ENCODE results near the gene ADAM19. TPM values are rescaled to one million over a fixed set of nuclear protein-coding genes. Genes with fewer than 3 reads are reported as not detected.

Gene ADAM19
- total RNA-seq, 1 experiment from 2014 or later, result 48.7 TPM

GRCh38 chr5:157464519-157465171, 110.9 kb downstream of the ADAM19 start:
- Histone ChIP-seq H3K36me3 (no peaks in the 10 kb centered on the region), H3K9me3 (replicated peaks) (no peaks in the 10 kb centered on the region), H3K27ac (peak overlapping the region; percentile 53)

DNA sequence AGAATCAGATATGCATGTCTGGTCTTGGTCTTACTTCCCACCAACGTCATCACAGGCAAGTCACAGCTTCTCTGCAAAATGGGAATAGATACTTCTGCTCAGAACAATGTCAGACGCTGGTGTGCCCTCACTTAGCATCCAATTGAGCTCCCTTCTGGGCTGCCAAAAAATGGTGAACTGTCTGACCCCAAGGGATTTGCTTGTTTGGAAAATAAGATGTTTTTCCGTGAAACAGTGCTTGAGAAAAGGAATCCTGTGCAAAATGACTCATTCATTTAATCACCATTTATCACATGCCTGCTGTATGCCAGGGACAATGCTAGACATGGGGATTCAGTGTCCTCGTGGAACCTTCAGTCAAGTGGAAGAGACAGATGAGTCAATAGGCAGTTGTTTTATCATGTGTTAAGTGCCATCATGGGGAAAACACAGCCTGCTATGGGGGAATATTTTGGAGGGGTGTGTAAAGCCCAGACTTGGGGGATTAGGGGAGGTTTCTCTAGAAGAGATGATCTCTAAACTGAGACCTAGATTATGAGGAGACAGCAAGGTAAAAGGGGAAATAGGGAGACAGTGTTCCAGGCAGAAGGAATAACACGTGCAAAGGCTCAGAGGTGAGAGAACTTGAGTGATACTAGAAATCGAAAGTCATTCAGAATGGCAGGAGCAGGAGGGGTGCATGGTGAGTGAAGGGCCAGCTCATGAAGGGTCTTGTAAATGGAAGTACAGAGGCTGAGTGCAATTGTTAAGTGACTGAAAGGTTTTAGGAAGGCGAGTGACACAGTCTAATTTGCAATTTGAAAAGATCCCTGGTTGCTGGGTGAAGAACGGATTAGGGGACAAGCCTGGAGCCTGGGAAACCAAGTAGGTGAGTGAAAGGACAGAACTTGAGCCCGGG, 111.7 kb downstream of the ADAM19 start:
- Histone ChIP-seq H3K9me3 (replicated peaks) (no peaks in the 10 kb centered on the region), H3K4me1 (replicated peaks) (peaks cover 34% of the 10 kb centered on the region), H3K27ac (peak overlapping the region; percentile 53), H3K4me3 (no peak overlapping the region), H3K27me3 (replicated peaks) (peaks cover 8% of the 10 kb centered on the region), H3K36me3 (no peaks in the 10 kb centered on the region)
- peak in 1 of 2 experiments; percentile 80 for DNase-seq (ENCODE audit: low read depth in 1 of 2, low spot score in 2 of 2)

More at GRCh38 chr5:157464519-157465171, 110.9 kb downstream of the ADAM19 start:
- H3K4me1 ChIP-seq (replicated peaks), result peaks cover 34% of the 10 kb centered on the region
- peaks cover 8% of the 10 kb centered on the region for H3K27me3 ChIP-seq (replicated peaks)
- H3K4me3 ChIP-seq, result no peak overlapping the region
- DNase-seq (ENCODE audit: low read depth in 1 of 2, low spot score in 2 of 2), result peak; percentile 82

DNA sequence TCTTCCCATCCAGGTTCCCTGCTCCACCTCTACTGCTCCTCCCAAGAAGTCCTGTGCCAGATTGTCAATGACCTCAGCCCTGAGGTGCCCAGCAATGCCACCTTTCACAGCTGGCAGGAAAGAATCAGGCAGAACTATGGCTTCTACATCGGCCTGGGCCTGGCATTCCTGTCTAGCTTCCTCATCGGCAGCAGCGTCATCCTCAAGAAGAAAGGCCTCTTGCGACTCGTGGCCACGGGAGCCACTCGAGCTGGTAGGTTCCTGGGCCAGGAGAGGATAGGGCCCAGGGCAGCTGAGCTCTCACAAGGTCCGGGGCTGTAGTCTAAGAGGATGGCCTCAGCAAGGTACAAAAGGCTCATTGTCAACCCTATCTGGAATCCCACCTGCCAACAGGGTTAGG, 112.5 kb downstream of the ADAM19 start:
- no peak overlapping the region for H3K4me3 ChIP-seq
- DNase-seq (ENCODE audit: low read depth in 1 of 2, low spot score in 2 of 2), result no peak
- no peaks in the 10 kb centered on the region for H3K9me3 ChIP-seq (replicated peaks)
- H3K36me3 ChIP-seq, result no peaks in the 10 kb centered on the region
- H3K27ac ChIP-seq, result peak overlapping the region; percentile 4; the same call in 1 of the 2 replicates
- H3K4me1 ChIP-seq (replicated peaks), result peaks cover 34% of the 10 kb centered on the region
- H3K27me3 ChIP-seq (replicated peaks), result peaks cover 8% of the 10 kb centered on the region

GRCh38 chr5:157460921-157461792, 114.4 kb downstream of the ADAM19 start:
- Histone ChIP-seq H3K36me3 (no peaks in the 10 kb centered on the region), H3K27ac (no peak overlapping the region), H3K4me1 (replicated peaks) (peaks cover 34% of the 10 kb centered on the region), H3K27me3 (replicated peaks) (peaks cover 8% of the 10 kb centered on the region), H3K9me3 (replicated peaks) (no peaks in the 10 kb centered on the region), H3K4me3 (no peak overlapping the region)
- DNase-seq (ENCODE audit: low read depth in 1 of 2, low spot score in 2 of 2), result no peak

GRCh38 chr5:157459715-157460599, 115.6 kb downstream of the ADAM19 start, which contains the start of gene NIPAL4:
Gene NIPAL4 (plus strand): TSS chr5:157460213. CDS start chr5:157460321, 108 bp downstream.
- no peak within 1 kb of the TSS for H3K27ac ChIP-seq
- H3K36me3 ChIP-seq, result no peaks in the 10 kb centered on the region
- H3K4me3 ChIP-seq, result peak within 1 kb of the TSS; percentile 33
- DNase-seq (ENCODE audit: low read depth in 1 of 2, low spot score in 2 of 2), result no peak
- peaks cover 30% of the 10 kb centered on the region for H3K4me1 ChIP-seq (replicated peaks)
- H3K27me3 ChIP-seq (replicated peaks), result peaks cover 8% of the 10 kb centered on the region
- H3K9me3 ChIP-seq (replicated peaks), result no peaks in the 10 kb centered on the region

DNA sequence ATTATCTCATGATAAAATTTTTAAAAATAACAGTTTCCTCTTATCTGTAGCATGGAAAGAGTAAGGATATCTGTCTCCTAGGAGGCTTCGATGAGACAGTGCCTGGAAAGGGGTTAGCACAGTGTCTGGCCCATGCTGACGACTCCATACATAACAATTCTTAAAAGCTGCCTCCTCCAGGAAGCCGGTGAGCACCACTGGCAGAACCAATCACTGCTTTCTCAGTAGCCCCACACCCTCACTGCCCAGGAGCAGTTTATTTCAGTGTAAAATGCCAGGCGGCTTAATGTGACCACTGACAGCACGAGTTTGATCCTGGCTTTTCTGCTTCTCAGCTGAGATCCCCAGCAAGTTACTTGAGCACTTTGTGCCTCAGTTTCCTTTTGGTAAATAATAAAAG, 116.7 kb downstream of the ADAM19 start:
- Histone ChIP-seq H3K4me1 (replicated peaks) (peaks cover 18% of the 10 kb centered on the region), H3K36me3 (no peaks in the 10 kb centered on the region), H3K4me3 (no peak overlapping the region), H3K27me3 (replicated peaks) (peaks cover 8% of the 10 kb centered on the region), H3K9me3 (replicated peaks) (no peaks in the 10 kb centered on the region), H3K27ac (no peak overlapping the region)
- DNase-seq (ENCODE audit: low read depth in 1 of 2, low spot score in 2 of 2), result no peak

DNA sequence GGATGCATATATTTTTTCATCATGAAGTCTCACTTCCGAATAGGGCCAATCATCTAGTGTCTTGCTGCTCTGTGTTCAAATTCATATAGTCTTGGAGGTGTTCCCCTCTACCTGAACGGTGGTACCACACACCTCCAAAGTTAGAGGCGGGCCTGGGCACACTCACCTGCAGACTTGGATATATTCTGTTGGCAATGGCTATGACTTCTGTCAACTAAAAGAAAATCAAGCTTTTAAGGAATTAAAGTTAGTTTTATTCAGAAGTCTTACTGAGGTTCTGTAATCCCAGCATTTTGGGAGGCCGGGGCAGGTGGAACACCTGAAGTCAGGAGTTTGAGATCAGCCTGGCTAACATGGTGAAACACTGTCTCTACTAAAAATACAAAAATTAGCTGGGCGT, 118.2 kb downstream of the ADAM19 start:
- H3K4me3 ChIP-seq, result no peak overlapping the region
- DNase-seq (ENCODE audit: low read depth in 1 of 2, low spot score in 2 of 2), result peak in 1 of 2 experiments; percentile 25
- no peak overlapping the region for H3K27ac ChIP-seq
- no peaks in the 10 kb centered on the region for H3K9me3 ChIP-seq (replicated peaks)
- peaks cover 8% of the 10 kb centered on the region for H3K27me3 ChIP-seq (replicated peaks)
- no peaks in the 10 kb centered on the region for H3K36me3 ChIP-seq
- H3K4me1 ChIP-seq (replicated peaks), result peaks cover 7% of the 10 kb centered on the region

DNA sequence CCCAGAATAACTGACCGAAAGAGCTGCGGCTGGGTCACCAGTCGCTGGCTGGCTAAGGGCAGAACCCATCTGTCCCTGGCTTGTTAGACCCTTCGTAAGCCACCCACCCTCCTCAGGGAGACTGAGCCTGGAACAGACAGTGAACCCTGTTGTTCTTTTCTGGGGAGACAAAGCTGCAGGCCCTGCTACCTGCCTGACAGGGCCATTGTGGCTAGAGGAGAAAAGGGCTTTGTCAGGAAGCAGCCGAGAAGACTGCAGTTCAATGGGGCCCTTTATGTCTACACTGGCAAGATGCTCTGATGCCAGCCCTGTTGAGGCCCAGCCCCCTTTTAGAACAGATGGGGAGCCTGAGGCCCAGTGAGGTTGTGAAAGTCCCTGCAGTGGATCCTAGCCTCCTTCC, 119.3 kb downstream of the ADAM19 start:
- Histone ChIP-seq H3K36me3 (no peaks in the 10 kb centered on the region), H3K4me3 (no peak overlapping the region), H3K4me1 (replicated peaks) (peaks cover 7% of the 10 kb centered on the region), H3K27ac (no peak overlapping the region), H3K27me3 (replicated peaks) (peaks cover 8% of the 10 kb centered on the region), H3K9me3 (replicated peaks) (no peaks in the 10 kb centered on the region)
- DNase-seq (ENCODE audit: low read depth in 1 of 2, low spot score in 2 of 2), result peak in 1 of 2 experiments; percentile 35

DNA sequence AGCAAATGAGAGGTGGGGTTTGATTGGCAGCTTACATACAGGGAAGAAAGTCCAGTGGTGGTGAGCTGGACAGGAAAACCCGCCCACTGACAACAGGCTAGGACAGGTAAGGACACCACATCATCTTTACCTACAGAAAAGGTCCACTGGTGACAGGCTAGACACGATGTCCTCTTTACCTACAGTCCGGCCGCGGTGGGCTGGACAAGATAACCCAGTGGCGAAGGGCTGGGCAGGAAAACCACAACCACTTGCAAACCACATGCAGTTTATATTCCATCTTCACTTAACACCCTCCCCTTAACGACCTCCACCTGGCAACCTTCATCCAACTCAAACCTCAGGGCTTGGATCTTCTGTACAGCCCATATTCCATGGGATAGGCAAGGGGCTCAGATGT, 120.5 kb downstream of the ADAM19 start:
- H3K4me3 ChIP-seq, result no peak overlapping the region
- H3K27ac ChIP-seq, result no peak overlapping the region
- DNase-seq (ENCODE audit: low read depth in 1 of 2, low spot score in 2 of 2), result peak in 1 of 2 experiments; percentile 38
- H3K9me3 ChIP-seq (replicated peaks), result no peaks in the 10 kb centered on the region; the same call in 1 of the 2 replicates
- peaks cover 4% of the 10 kb centered on the region for H3K27me3 ChIP-seq (replicated peaks)
- H3K4me1 ChIP-seq (replicated peaks), result peaks cover 4% of the 10 kb centered on the region
- no peaks in the 10 kb centered on the region for H3K36me3 ChIP-seq

DNA sequence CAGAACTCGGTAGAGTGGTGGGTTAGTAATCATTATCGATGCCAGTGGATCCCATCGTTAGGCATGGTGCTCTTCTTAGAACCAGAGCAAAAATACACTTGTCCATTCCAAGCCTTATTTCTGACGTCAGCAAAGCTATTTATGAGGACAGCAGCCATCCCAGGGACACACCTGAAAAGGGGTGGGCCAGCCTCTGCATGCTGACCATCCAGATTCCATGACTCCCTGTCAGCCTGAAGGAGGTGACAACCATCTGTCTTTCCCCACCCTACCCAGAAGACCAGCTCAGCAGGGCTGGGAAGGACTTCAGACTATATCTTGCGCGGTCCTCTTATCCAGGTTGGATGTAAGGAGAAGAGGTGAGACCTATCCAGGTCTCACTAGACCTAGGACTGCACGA, 121.3 kb downstream of the ADAM19 start:
- H3K27ac ChIP-seq, result no peak overlapping the region
- DNase-seq (ENCODE audit: low read depth in 1 of 2, low spot score in 2 of 2), result peak in 1 of 2 experiments; percentile 22
- H3K36me3 ChIP-seq, result no peaks in the 10 kb centered on the region
- H3K9me3 ChIP-seq (replicated peaks), result no peaks in the 10 kb centered on the region; the same call in 1 of the 2 replicates
- no peaks in the 10 kb centered on the region for H3K27me3 ChIP-seq (replicated peaks)
- H3K4me3 ChIP-seq, result no peak overlapping the region
- no peaks in the 10 kb centered on the region for H3K4me1 ChIP-seq (replicated peaks)

- DNase-seq (ENCODE audit: low read depth in 1 of 2, low spot score in 2 of 2), result no peak
- Histone ChIP-seq H3K9me3 (replicated peaks) (no peaks in the 10 kb centered on the region; the same call in 1 of the 2 replicates), H3K4me3 (no peak overlapping the region), H3K36me3 (no peaks in the 10 kb centered on the region), H3K27ac (no peak overlapping the region), H3K4me1 (replicated peaks) (no peaks in the 10 kb centered on the region), H3K27me3 (replicated peaks) (no peaks in the 10 kb centered on the region)
Observed at GRCh38 chr5:157451806-157452205, 123.8 kb downstream of the ADAM19 start.

DNA sequence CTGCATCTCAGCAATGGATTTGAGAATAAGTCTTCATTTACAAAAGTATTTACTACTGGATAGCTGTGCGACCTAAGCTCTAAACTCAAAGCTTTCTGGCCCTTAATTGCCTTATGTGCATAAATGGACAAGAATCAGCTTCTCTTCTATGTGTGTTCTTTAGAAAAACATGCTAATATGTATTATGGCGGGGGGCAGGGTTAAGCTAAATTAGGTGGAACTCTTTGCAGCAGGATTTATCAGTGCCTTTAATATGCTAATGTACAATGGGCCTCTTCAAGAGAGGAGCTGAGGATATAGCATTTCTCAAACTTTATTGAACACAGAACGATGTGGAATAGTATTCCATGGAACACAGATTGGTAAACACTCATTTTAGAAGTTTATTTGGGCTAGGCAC, 125.6 kb downstream of the ADAM19 start:
- Histone ChIP-seq H3K4me1 (replicated peaks) (no peaks in the 10 kb centered on the region), H3K36me3 (no peaks in the 10 kb centered on the region), H3K9me3 (replicated peaks) (no peaks in the 10 kb centered on the region; the same call in 1 of the 2 replicates), H3K27me3 (replicated peaks) (no peaks in the 10 kb centered on the region), H3K4me3 (no peak overlapping the region), H3K27ac (no peak overlapping the region)
- DNase-seq (ENCODE audit: low read depth in 1 of 2, low spot score in 2 of 2), result no peak
